Measurements from ENCODE around the gene CBY2. TPM values are rescaled to one million over a fixed set of nuclear protein-coding genes. Genes with fewer than 3 reads are reported as not detected.

The CBY2 gene
- total RNA-seq, 1 donor from 2014 or later = not detected

DNA sequence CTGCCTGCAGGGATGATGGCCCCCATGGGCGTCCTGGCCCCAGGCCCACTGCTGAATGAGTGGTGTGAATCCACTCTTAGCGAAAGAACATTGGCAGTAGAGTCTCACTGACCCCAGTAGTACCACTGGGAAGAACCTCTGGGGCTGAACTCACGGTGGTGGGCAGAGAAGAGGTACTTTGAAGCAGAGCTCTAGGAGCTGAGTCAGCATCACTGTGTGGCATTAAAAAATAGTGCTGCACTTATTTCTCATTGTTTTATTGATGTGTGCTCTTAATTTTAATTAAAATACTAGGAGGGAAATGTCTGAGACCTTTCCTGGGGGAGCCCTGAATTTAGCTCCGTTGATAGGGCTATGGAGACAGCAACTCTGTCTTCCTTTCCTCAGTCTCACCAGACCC is 61.3 kb downstream of the CBY2 start:
- H3K4me3 Mint-ChIP-seq (ENCODE audit: unreplicated experiment) = no peak overlapping the region
- H3K27ac Mint-ChIP-seq (ENCODE audit: unreplicated experiment) = no peak overlapping the region
- H3K9me3 Mint-ChIP-seq (ENCODE audit: unreplicated experiment) = peaks cover 3% of the 10 kb centered on the region
- peaks cover 4% of the 10 kb centered on the region for H3K27me3 Mint-ChIP-seq (ENCODE audit: unreplicated experiment)
- TF ChIP-seq, protein P1, sequence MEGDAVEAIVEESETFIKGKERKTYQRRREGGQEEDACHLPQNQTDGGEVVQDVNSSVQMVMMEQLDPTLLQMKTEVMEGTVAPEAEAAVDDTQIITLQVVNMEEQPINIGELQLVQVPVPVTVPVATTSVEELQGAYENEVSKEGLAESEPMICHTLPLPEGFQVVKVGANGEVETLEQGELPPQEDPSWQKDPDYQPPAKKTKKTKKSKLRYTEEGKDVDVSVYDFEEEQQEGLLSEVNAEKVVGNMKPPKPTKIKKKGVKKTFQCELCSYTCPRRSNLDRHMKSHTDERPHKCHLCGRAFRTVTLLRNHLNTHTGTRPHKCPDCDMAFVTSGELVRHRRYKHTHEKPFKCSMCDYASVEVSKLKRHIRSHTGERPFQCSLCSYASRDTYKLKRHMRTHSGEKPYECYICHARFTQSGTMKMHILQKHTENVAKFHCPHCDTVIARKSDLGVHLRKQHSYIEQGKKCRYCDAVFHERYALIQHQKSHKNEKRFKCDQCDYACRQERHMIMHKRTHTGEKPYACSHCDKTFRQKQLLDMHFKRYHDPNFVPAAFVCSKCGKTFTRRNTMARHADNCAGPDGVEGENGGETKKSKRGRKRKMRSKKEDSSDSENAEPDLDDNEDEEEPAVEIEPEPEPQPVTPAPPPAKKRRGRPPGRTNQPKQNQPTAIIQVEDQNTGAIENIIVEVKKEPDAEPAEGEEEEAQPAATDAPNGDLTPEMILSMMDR (IDR thresholded peaks at IDR 0.05; ENCODE audit: unreplicated experiment) = no peak
- H3K36me3 Mint-ChIP-seq (ENCODE audit: low read depth, unreplicated experiment) = peaks cover 10% of the 10 kb centered on the region
- no peak for DNase-seq (ENCODE audit: low spot score)
- peaks cover 3% of the 10 kb centered on the region for H3K4me1 Mint-ChIP-seq (ENCODE audit: unreplicated experiment)

Other genes starting within 250 kb of the CBY2 start
- gene COG3, start 237.4 kb upstream of the CBY2 start, total RNA-seq (ENCODE audit: unreplicated experiment) = 23.1 TPM
- not detected for gene ERICH6B, start 86.6 kb upstream of the CBY2 start, total RNA-seq (ENCODE audit: unreplicated experiment)
- gene SIAH3, start 149.4 kb downstream of the CBY2 start, total RNA-seq (ENCODE audit: unreplicated experiment) = 0.08 TPM